ENCODE measurements around the gene AGXT2. TPM values are rescaled to one million over a fixed set of nuclear protein-coding genes. Genes with fewer than 3 reads are reported as not detected.

Gene AGXT2
- polyA plus RNA-seq, 4 donors = 0.31 to 47.0 (median 0.96) TPM

- peaks cover 0 to 24% (median 0%) of the 10 kb centered on the region in 3 donors for H3K4me1 ChIP-seq (ENCODE audit: control insufficient read depth in 3 of 3, insufficient read depth in 2 of 3, low read depth in 1 of 3, low read length in 2 of 3)
- WGBS, 3 donors = 17 to 56% (median 35%) methylated on average over 3 of the region's 3 CpGs
- DNase-seq = peak; percentile 70 to 75
- peaks cover 0 to 4% (median 0%) of the 10 kb centered on the region in 3 donors for H3K27me3 ChIP-seq (ENCODE audit: control insufficient read depth in 3 of 3, insufficient read depth in 3 of 3, low read length in 3 of 3)
- H3K27ac ChIP-seq (ENCODE audit: low read depth in 1 of 3, low read length in 2 of 3) = peak overlapping the region in 1 of 3 donors; percentile 37
- H3K9me3 ChIP-seq (ENCODE audit: control insufficient read depth in 2 of 2, insufficient read depth in 1 of 2, low read depth in 1 of 2, low read length in 1 of 2) = no peaks in the 10 kb centered on the region
- H3K4me3 ChIP-seq (ENCODE audit: low read depth in 1 of 3, low read length in 3 of 3) = no peak overlapping the region
- no peaks in the 10 kb centered on the region for H3K36me3 ChIP-seq (ENCODE audit: control insufficient read depth in 3 of 3, insufficient read depth in 2 of 3, low read depth in 1 of 3, low read length in 3 of 3)
- no peak for FAIRE-seq
Observed at GRCh38 chr5:35050541-35051126, 2.9 kb upstream of the AGXT2 start.

- no peaks in the 10 kb centered on the region for H3K9me3 ChIP-seq (ENCODE audit: control insufficient read depth in 2 of 2, insufficient read depth in 1 of 2, low read depth in 1 of 2, low read length in 1 of 2)
- FAIRE-seq (no peak), DNase-seq (no peak)
- H3K4me1 ChIP-seq (ENCODE audit: control insufficient read depth in 3 of 3, insufficient read depth in 2 of 3, low read depth in 1 of 3, low read length in 2 of 3) = peaks cover 0 to 24% (median 0%) of the 10 kb centered on the region in 3 donors
- peaks cover 0 to 5% (median 0%) of the 10 kb centered on the region in 3 donors for H3K36me3 ChIP-seq (ENCODE audit: control insufficient read depth in 3 of 3, insufficient read depth in 2 of 3, low read depth in 1 of 3, low read length in 3 of 3)
- 87 to 92% (median 89%) methylated on average over 1 of the region's 1 CpG for WGBS, 3 donors
- peaks cover 0 to 4% (median 0%) of the 10 kb centered on the region in 3 donors for H3K27me3 ChIP-seq (ENCODE audit: control insufficient read depth in 3 of 3, insufficient read depth in 3 of 3, low read length in 3 of 3)
- H3K27ac ChIP-seq (ENCODE audit: low read depth in 1 of 3, low read length in 2 of 3) = peak overlapping the region in 1 of 3 donors; percentile 67
- no peak overlapping the region for H3K4me3 ChIP-seq (ENCODE audit: low read depth in 1 of 3, low read length in 3 of 3)
Observed at GRCh38 chr5:35048910-35049309, 1.2 kb upstream of the AGXT2 start.

GRCh38 chr5:35046774-35047173, 975 bp downstream of the AGXT2 start:
- peaks cover 0 to 5% (median 0%) of the 10 kb centered on the region in 3 donors for H3K36me3 ChIP-seq (ENCODE audit: control insufficient read depth in 3 of 3, insufficient read depth in 2 of 3, low read depth in 1 of 3, low read length in 3 of 3)
- H3K4me3 ChIP-seq (ENCODE audit: low read depth in 1 of 3, low read length in 3 of 3) = peak overlapping the region in 1 of 3 donors; percentile 39
- peaks cover 0 to 4% (median 0%) of the 10 kb centered on the region in 3 donors for H3K27me3 ChIP-seq (ENCODE audit: control insufficient read depth in 3 of 3, insufficient read depth in 3 of 3, low read length in 3 of 3)
- WGBS, 3 donors = 85 to 94% (median 89%) methylated on average over 4 of the region's 4 CpGs
- peaks cover 0 to 24% (median 0%) of the 10 kb centered on the region in 3 donors for H3K4me1 ChIP-seq (ENCODE audit: control insufficient read depth in 3 of 3, insufficient read depth in 2 of 3, low read depth in 1 of 3, low read length in 2 of 3)
- H3K27ac ChIP-seq (ENCODE audit: low read depth in 1 of 3, low read length in 2 of 3) = peak overlapping the region in 1 of 3 donors; percentile 14
- no peak for FAIRE-seq
- no peak for DNase-seq
- no peaks in the 10 kb centered on the region for H3K9me3 ChIP-seq (ENCODE audit: control insufficient read depth in 2 of 2, insufficient read depth in 1 of 2, low read depth in 1 of 2, low read length in 1 of 2)

- DNase-seq = no peak
- peaks cover 0 to 4% (median 0%) of the 10 kb centered on the region in 3 donors for H3K27me3 ChIP-seq (ENCODE audit: control insufficient read depth in 3 of 3, insufficient read depth in 3 of 3, low read length in 3 of 3)
- 33 to 53% (median 41%) methylated on average over 1 of the region's 1 CpG for WGBS, 3 donors
- H3K4me1 ChIP-seq (ENCODE audit: control insufficient read depth in 3 of 3, insufficient read depth in 2 of 3, low read depth in 1 of 3, low read length in 2 of 3) = peaks cover 0 to 14% (median 0%) of the 10 kb centered on the region in 3 donors
- no peak for FAIRE-seq
- peaks cover 0 to 5% (median 0%) of the 10 kb centered on the region in 3 donors for H3K36me3 ChIP-seq (ENCODE audit: control insufficient read depth in 3 of 3, insufficient read depth in 2 of 3, low read depth in 1 of 3, low read length in 3 of 3)
- no peaks in the 10 kb centered on the region for H3K9me3 ChIP-seq (ENCODE audit: control insufficient read depth in 2 of 2, insufficient read depth in 1 of 2, low read depth in 1 of 2, low read length in 1 of 2)
- no peak overlapping the region for H3K27ac ChIP-seq (ENCODE audit: low read depth in 1 of 3, low read length in 2 of 3)
- no peak overlapping the region for H3K4me3 ChIP-seq (ENCODE audit: low read depth in 1 of 3, low read length in 3 of 3)
Observed at GRCh38 chr5:35045280-35045679, 2.5 kb downstream of the AGXT2 start.

GRCh38 chr5:35044649-35045048, 3.1 kb downstream of the AGXT2 start:
- no peak for FAIRE-seq
- H3K27ac ChIP-seq (ENCODE audit: low read depth in 1 of 3, low read length in 2 of 3) = no peak overlapping the region
- H3K4me1 ChIP-seq (ENCODE audit: control insufficient read depth in 3 of 3, insufficient read depth in 2 of 3, low read depth in 1 of 3, low read length in 2 of 3) = peaks cover 0 to 11% (median 0%) of the 10 kb centered on the region in 3 donors
- H3K4me3 ChIP-seq (ENCODE audit: low read depth in 1 of 3, low read length in 3 of 3) = no peak overlapping the region
- no peaks in the 10 kb centered on the region for H3K9me3 ChIP-seq (ENCODE audit: control insufficient read depth in 2 of 2, insufficient read depth in 1 of 2, low read depth in 1 of 2, low read length in 1 of 2)
- 79 to 96% (median 89%) methylated on average over 4 of the region's 4 CpGs for WGBS, 3 donors
- H3K36me3 ChIP-seq (ENCODE audit: control insufficient read depth in 3 of 3, insufficient read depth in 2 of 3, low read depth in 1 of 3, low read length in 3 of 3) = peaks cover 0 to 5% (median 0%) of the 10 kb centered on the region in 3 donors
- H3K27me3 ChIP-seq (ENCODE audit: control insufficient read depth in 3 of 3, insufficient read depth in 3 of 3, low read length in 3 of 3) = peaks cover 0 to 4% (median 0%) of the 10 kb centered on the region in 3 donors
- no peak for DNase-seq

- Histone ChIP-seq H3K4me1 (ENCODE audit: control insufficient read depth in 3 of 3, insufficient read depth in 2 of 3, low read depth in 1 of 3, low read length in 2 of 3) (no peaks in the 10 kb centered on the region), H3K9me3 (ENCODE audit: control insufficient read depth in 2 of 2, insufficient read depth in 1 of 2, low read depth in 1 of 2, low read length in 1 of 2) (no peaks in the 10 kb centered on the region), H3K4me3 (ENCODE audit: low read depth in 1 of 3, low read length in 3 of 3) (no peak overlapping the region), H3K27me3 (ENCODE audit: control insufficient read depth in 3 of 3, insufficient read depth in 3 of 3, low read length in 3 of 3) (peaks cover 0 to 5% (median 0%) of the 10 kb centered on the region in 3 donors), H3K36me3 (ENCODE audit: control insufficient read depth in 3 of 3, insufficient read depth in 2 of 3, low read depth in 1 of 3, low read length in 3 of 3) (peaks cover 0 to 5% (median 0%) of the 10 kb centered on the region in 3 donors), H3K27ac (ENCODE audit: low read depth in 1 of 3, low read length in 2 of 3) (no peak overlapping the region)
- no peak for DNase-seq
- 86 to 87% (median 87%) methylated on average over 4 of the region's 4 CpGs for WGBS, 3 donors
- FAIRE-seq = no peak
Observed at GRCh38 chr5:35042781-35043180, 5.0 kb downstream of the AGXT2 start.

- H3K27me3 ChIP-seq (ENCODE audit: control insufficient read depth in 3 of 3, insufficient read depth in 3 of 3, low read length in 3 of 3) = peaks cover 0 to 2% (median 0%) of the 10 kb centered on the region in 3 donors
- DNase-seq = no peak
- H3K4me3 ChIP-seq (ENCODE audit: low read depth in 1 of 3, low read length in 3 of 3) = no peak overlapping the region
- FAIRE-seq = no peak
- H3K9me3 ChIP-seq (ENCODE audit: control insufficient read depth in 2 of 2, insufficient read depth in 1 of 2, low read depth in 1 of 2, low read length in 1 of 2) = no peaks in the 10 kb centered on the region
- peaks cover 0 to 3% (median 0%) of the 10 kb centered on the region in 3 donors for H3K4me1 ChIP-seq (ENCODE audit: control insufficient read depth in 3 of 3, insufficient read depth in 2 of 3, low read depth in 1 of 3, low read length in 2 of 3)
- H3K27ac ChIP-seq (ENCODE audit: low read depth in 1 of 3, low read length in 2 of 3) = no peak overlapping the region
- WGBS, 3 donors = 26 to 56% (median 44%) methylated on average over 3 of the region's 3 CpGs
- peaks cover 0 to 5% (median 0%) of the 10 kb centered on the region in 3 donors for H3K36me3 ChIP-seq (ENCODE audit: control insufficient read depth in 3 of 3, insufficient read depth in 2 of 3, low read depth in 1 of 3, low read length in 3 of 3)
Observed at GRCh38 chr5:35041261-35041660, 6.5 kb downstream of the AGXT2 start.

GRCh38 chr5:35038891-35039290, 8.9 kb downstream of the AGXT2 start:
- 80 to 94% (median 88%) methylated on average over 2 of the region's 2 CpGs for WGBS, 3 donors
- Histone ChIP-seq H3K36me3 (ENCODE audit: control insufficient read depth in 3 of 3, insufficient read depth in 2 of 3, low read depth in 1 of 3, low read length in 3 of 3) (peaks cover 0 to 3% (median 0%) of the 10 kb centered on the region in 3 donors), H3K4me3 (ENCODE audit: low read depth in 1 of 3, low read length in 3 of 3) (no peak overlapping the region), H3K27ac (ENCODE audit: low read depth in 1 of 3, low read length in 2 of 3) (no peak overlapping the region), H3K4me1 (ENCODE audit: control insufficient read depth in 3 of 3, insufficient read depth in 2 of 3, low read depth in 1 of 3, low read length in 2 of 3) (peaks cover 0 to 3% (median 0%) of the 10 kb centered on the region in 3 donors), H3K9me3 (ENCODE audit: control insufficient read depth in 2 of 2, insufficient read depth in 1 of 2, low read depth in 1 of 2, low read length in 1 of 2) (no peaks in the 10 kb centered on the region), H3K27me3 (ENCODE audit: control insufficient read depth in 3 of 3, insufficient read depth in 3 of 3, low read length in 3 of 3) (peaks cover 0 to 2% (median 0%) of the 10 kb centered on the region in 3 donors)
- FAIRE-seq (no peak), DNase-seq (no peak)

Measured in small intestine (tissue), 7 donors.